Measurements from ENCODE around the gene LILRB4.
"Not testable (repeated sequence)": the region's sequence is repeated elsewhere in the genome, so short reads cannot be mapped to it uniquely, and the experiment has no call there.

Gene LILRB4

GRCh38 chr19:54691582-54692297 is 29.0 kb downstream of the LILRB4 start:
- DNase-seq (ENCODE audit: extremely low read depth, low read depth): no peak

GRCh38 chr19:54692298-54692615 is 29.5 kb downstream of the LILRB4 start:
- DNase-seq (ENCODE audit: extremely low read depth, low read depth): no peak
- TF ChIP-seq CTCF (IDR thresholded peaks at IDR 0.05; ENCODE audit: low read depth, low read length): no peak

More at GRCh38 chr19:54691582-54692297, 29.0 kb downstream of the LILRB4 start:
- TF ChIP-seq CTCF (IDR thresholded peaks at IDR 0.05; ENCODE audit: low read depth, low read length): no peak

GRCh38 chr19:54694648-54695047 is 31.9 kb downstream of the LILRB4 start:
- no peak for TF ChIP-seq CTCF (IDR thresholded peaks at IDR 0.05; ENCODE audit: low read depth, low read length)
- no peak for DNase-seq (ENCODE audit: extremely low read depth, low read depth)

- no peak for TF ChIP-seq CTCF (IDR thresholded peaks at IDR 0.05; ENCODE audit: low read depth, low read length)
- no peak for DNase-seq (ENCODE audit: extremely low read depth, low read depth)
These were observed 33.3 kb downstream of the LILRB4 start for GRCh38 chr19:54696117-54696548.

GRCh38 chr19:54696766-54697165 is 34.0 kb downstream of the LILRB4 start:
- TF ChIP-seq CTCF (IDR thresholded peaks at IDR 0.05; ENCODE audit: low read depth, low read length): no peak
- no peak for DNase-seq (ENCODE audit: extremely low read depth, low read depth)

GRCh38 chr19:54697716-54698115 is 34.9 kb downstream of the LILRB4 start:
- not testable (repeated sequence) for DNase-seq (ENCODE audit: extremely low read depth, low read depth)

- DNase-seq (ENCODE audit: extremely low read depth, low read depth): no peak
- no peak for TF ChIP-seq CTCF (IDR thresholded peaks at IDR 0.05; ENCODE audit: low read depth, low read length)
These were observed 42.1 kb downstream of the LILRB4 start for GRCh38 chr19:54704928-54705327.

- TF ChIP-seq CTCF (IDR thresholded peaks at IDR 0.05; ENCODE audit: low read depth, low read length): no peak
- DNase-seq (ENCODE audit: extremely low read depth, low read depth): no peak
These were observed 45.2 kb downstream of the LILRB4 start for GRCh38 chr19:54707962-54708361.

Measured in AG09319 (cell line).